Activated CD4-positive, alpha-beta memory T cell treated with anti-CD3 and anti-CD28 coated beads, Interleukin-2, amount 10 ng/mL, durations not matched to agents 7 days and 5 days (primary cell): ENCODE measurements around the gene RPL28. TPM values are rescaled to one million over a fixed set of nuclear protein-coding genes. Genes with fewer than 3 reads are reported as not detected.
"Not testable (repeated sequence)": the region's sequence is repeated elsewhere in the genome, so short reads cannot be mapped to it uniquely, and the experiment has no call there.

Source experiments
- CTCF ChIA-PET: fragments of 350-600 bp; sonication (Branson Sonifier 250); formaldehyde crosslinking; loops from one replicate; lab custom pipeline; 2021; ENCODE audit warnings: antibody characterized with exemption, inconsistent platforms; lab: Charles Lee
- POLR2A ChIA-PET: fragments of 350-600 bp; sonication (Branson Sonifier 250); formaldehyde crosslinking; loops from one replicate; lab custom pipeline; 2021; ENCODE audit warnings: antibody characterized with exemption; lab: Charles Lee
- DNase-seq: peaks from one replicate; pipeline ENCODE4 v3.0.0-alpha.2; 2020
- H3K27ac Mint-ChIP-seq: one replicate; pipeline ENCODE4 v1.8.0; 2021; ENCODE audit warnings: mild to moderate bottlenecking, mixed read lengths
- H3K27me3 Mint-ChIP-seq: one replicate; pipeline ENCODE4 v1.8.0; 2021; ENCODE audit warnings: mixed read lengths
- H3K36me3 Mint-ChIP-seq: one replicate; pipeline ENCODE4 v1.8.0; 2021; ENCODE audit warnings: low read depth, mixed read lengths
- H3K4me1 Mint-ChIP-seq: one replicate; pipeline ENCODE4 v1.8.0; 2021; ENCODE audit warnings: mixed read lengths
- H3K4me3 Mint-ChIP-seq: one replicate; pipeline ENCODE4 v1.8.0; 2021; ENCODE audit warnings: mild to moderate bottlenecking, mixed read lengths
- H3K9me3 Mint-ChIP-seq: one replicate; pipeline ENCODE4 v1.8.0; 2021; ENCODE audit warnings: mixed read lengths
- total RNA-seq, 2 experiments: library from RNA; stranded (reverse); gene quantifications; one replicate each; pipeline ENCODE4 v1.2.3, GENCODE V29; 2021

The RPL28 gene
- total RNA-seq, 2 experiments from 2014 or later, result 3,004 to 3,026 TPM

DNA sequence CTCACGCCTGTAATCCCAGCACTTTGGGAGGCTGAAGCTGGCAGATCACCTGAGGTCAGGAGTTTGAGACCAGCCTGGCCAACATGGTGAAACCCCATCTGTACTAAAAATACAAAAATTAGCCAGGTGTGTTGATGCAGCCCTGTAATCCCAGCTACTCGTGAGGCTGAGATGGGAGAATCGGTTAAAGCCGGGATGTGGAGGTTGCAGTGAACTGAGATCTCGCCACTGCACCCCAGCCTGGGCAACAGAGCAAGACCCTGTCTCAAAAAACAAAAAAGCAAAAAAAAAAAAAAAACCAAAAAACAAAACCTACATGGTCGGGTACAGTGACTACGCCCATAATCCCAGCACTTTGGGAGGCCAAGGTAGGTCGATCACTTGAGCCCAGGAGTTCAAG is 23.4 kb downstream of the RPL28 start:
- H3K27ac Mint-ChIP-seq, result peak overlapping the region; percentile 97
- peaks cover 35% of the 10 kb centered on the region for H3K4me1 Mint-ChIP-seq
- H3K27me3 Mint-ChIP-seq, result peaks cover 16% of the 10 kb centered on the region
- not testable (repeated sequence) for H3K4me3 Mint-ChIP-seq, H3K9me3 Mint-ChIP-seq, DNase-seq
- CTCF ChIA-PET, result interaction anchor here (0.6 to 1.7 kb wide), 8 partner anchors 9 to 217 kb away, joined by 3 to 6 read pairs (median 4); no protein-coding TSS in a partner anchor
- H3K36me3 Mint-ChIP-seq, result peaks cover 35% of the 10 kb centered on the region
- POLR2A ChIA-PET, result interaction anchor here (0.8 to 4.9 kb wide), 6 partner anchors 9 to 156 kb away, joined by 3 to 77 read pairs (median 4); partner anchors contain the start of genes PPP6R1, RPL28 and TMEM238

DNA sequence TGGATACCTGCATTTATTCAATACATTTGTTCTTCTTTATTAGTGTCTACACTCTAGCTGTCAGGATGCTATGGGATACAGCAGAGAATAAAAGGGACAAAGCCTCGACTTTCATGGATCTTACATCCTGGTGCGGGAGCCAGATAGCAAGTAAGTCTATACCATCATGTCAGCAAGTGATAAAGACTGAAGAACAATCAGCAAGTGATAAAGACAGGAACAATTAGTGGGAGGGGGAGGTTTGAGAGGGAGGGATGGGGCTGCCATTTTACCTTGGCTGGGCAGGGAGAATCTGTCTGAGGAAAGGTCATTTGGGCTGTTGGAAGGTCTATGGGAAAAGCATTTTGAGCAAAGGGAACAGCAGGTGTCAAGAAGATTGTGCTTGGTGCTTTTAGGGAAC is 24.4 kb downstream of the RPL28 start:
- Mint-ChIP-seq H3K9me3 (peaks cover 5% of the 10 kb centered on the region), H3K27ac (no peak overlapping the region), H3K27me3 (peaks cover 20% of the 10 kb centered on the region), H3K4me1 (peaks cover 29% of the 10 kb centered on the region), H3K4me3 (no peak overlapping the region), H3K36me3 (peaks cover 28% of the 10 kb centered on the region)
- ChIA-PET CTCF (interaction anchor here (1.7 kb wide), 1 partner anchor 109 kb away, joined by 4 read pairs; no protein-coding TSS in a partner anchor), POLR2A (no interaction called here)
- DNase-seq, result no peak

DNA sequence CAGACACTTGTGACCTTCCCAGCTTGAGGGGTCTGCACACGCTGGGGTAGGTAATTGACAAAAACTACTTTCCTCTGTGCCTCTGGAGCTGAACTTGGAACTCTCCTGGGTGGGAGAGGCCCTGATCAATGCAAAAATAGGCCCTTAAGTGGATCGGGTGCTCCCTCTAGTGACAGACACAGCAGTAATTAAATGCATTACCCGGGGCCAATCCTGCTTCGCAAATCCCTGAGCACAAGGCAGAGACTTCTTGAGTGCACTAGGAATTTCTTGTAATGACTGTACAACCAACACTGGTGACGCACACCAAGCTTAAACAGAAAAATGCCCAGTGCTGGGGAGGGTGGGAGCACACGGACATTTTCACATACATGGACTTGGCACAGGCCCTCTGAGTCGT is 32.5 kb downstream of the RPL28 start:
- peaks cover 21% of the 10 kb centered on the region for H3K4me1 Mint-ChIP-seq
- POLR2A ChIA-PET, result interaction anchor here (4.5 kb wide), 1 partner anchor 11 kb away, joined by 22 read pairs; the partner anchor contains the start of gene UBE2S
- H3K4me3 Mint-ChIP-seq, result no peak overlapping the region
- H3K27ac Mint-ChIP-seq, result no peak overlapping the region
- CTCF ChIA-PET, result interaction anchor here (0.6 to 1.9 kb wide), 11 partner anchors 9 to 277 kb away, joined by 3 to 8 read pairs (median 4); partner anchors contain the start of genes TMEM238 and UBE2S
- DNase-seq, result peak; percentile 56
- H3K27me3 Mint-ChIP-seq, result peaks cover 12% of the 10 kb centered on the region
- no peaks in the 10 kb centered on the region for H3K36me3 Mint-ChIP-seq
- no peaks in the 10 kb centered on the region for H3K9me3 Mint-ChIP-seq

GRCh38 chr19:55419103-55419502 is 33.4 kb downstream of the RPL28 start:
- no peak overlapping the region for H3K27ac Mint-ChIP-seq
- peaks cover 21% of the 10 kb centered on the region for H3K4me1 Mint-ChIP-seq
- H3K27me3 Mint-ChIP-seq, result peaks cover 16% of the 10 kb centered on the region
- H3K9me3 Mint-ChIP-seq, result no peaks in the 10 kb centered on the region
- no peak overlapping the region for H3K4me3 Mint-ChIP-seq
- ChIA-PET CTCF (interaction anchor here (0.7 to 1.9 kb wide), 5 partner anchors 10 to 278 kb away, joined by 3 to 7 read pairs (median 4); no protein-coding TSS in a partner anchor), POLR2A (interaction anchor here (4.5 kb wide), 1 partner anchor 12 kb away, joined by 22 read pairs; the partner anchor contains the start of gene UBE2S)
- DNase-seq, result no peak
- H3K36me3 Mint-ChIP-seq, result no peaks in the 10 kb centered on the region

GRCh38 chr19:55419624-55420236 is 34.0 kb downstream of the RPL28 start:
- Mint-ChIP-seq H3K4me3 (no peak overlapping the region), H3K27me3 (peaks cover 17% of the 10 kb centered on the region), H3K36me3 (no peaks in the 10 kb centered on the region), H3K9me3 (no peaks in the 10 kb centered on the region), H3K4me1 (peaks cover 21% of the 10 kb centered on the region), H3K27ac (no peak overlapping the region)
- ChIA-PET POLR2A (interaction anchor here (4.5 kb wide), 1 partner anchor 13 kb away, joined by 22 read pairs; the partner anchor contains the start of gene UBE2S), CTCF (interaction anchor here (0.7 to 1.9 kb wide), 3 partner anchors 54 to 118 kb away, joined by 3 to 7 read pairs (median 3); no protein-coding TSS in a partner anchor)
- no peak for DNase-seq

DNA sequence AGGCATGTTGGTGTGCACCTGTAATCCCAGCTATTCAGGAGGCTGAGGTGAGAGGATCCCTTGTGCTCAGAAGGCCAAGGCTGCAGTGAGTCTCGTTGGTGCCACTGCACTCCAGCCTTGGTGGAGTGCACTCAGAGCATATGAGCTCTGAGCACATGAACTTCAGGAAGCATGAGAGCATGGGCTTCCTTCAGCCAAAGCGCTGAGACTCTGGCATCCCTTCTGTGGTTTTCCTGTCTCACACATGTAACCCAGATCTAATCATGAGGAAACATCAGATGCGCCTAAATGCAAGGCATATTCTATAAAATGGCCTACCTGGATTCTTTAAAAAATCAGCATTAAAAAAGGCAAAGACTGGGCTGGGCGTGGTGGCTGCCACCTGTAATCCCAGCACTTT is 35.5 kb downstream of the RPL28 start:
- not testable (repeated sequence) for H3K4me3 Mint-ChIP-seq, H3K36me3 Mint-ChIP-seq, H3K9me3 Mint-ChIP-seq, H3K27ac Mint-ChIP-seq
- ChIA-PET CTCF (interaction anchor here (0.6 to 0.7 kb wide), 2 partner anchors 119 to 162 kb away, joined by 3 read pairs; no protein-coding TSS in a partner anchor), POLR2A (interaction anchor here (1.7 kb wide), 1 partner anchor 14 kb away, joined by 6 read pairs; the partner anchor contains the start of gene UBE2S)
- Mint-ChIP-seq H3K4me1 (peaks cover 21% of the 10 kb centered on the region), H3K27me3 (peaks cover 20% of the 10 kb centered on the region)
- peak; percentile 51 for DNase-seq

GRCh38 chr19:55423225-55424005 is 37.7 kb downstream of the RPL28 start:
- POLR2A ChIA-PET, result interaction anchor here (1.6 kb wide), 1 partner anchor 164 kb away, joined by 5 read pairs; no protein-coding TSS in a partner anchor
- Mint-ChIP-seq H3K27me3 (peaks cover 19% of the 10 kb centered on the region), H3K27ac (no peak overlapping the region), H3K36me3 (no peaks in the 10 kb centered on the region), H3K4me3 (no peak overlapping the region), H3K4me1 (peaks cover 16% of the 10 kb centered on the region), H3K9me3 (no peaks in the 10 kb centered on the region)
- CTCF ChIA-PET, result no interaction called here
- DNase-seq, result no peak

GRCh38 chr19:55424518-55424917 is 38.8 kb downstream of the RPL28 start:
- Mint-ChIP-seq H3K9me3 (no peaks in the 10 kb centered on the region), H3K4me3 (no peak overlapping the region), H3K4me1 (peaks cover 16% of the 10 kb centered on the region), H3K27ac (no peak overlapping the region), H3K27me3 (peaks cover 21% of the 10 kb centered on the region), H3K36me3 (no peaks in the 10 kb centered on the region)
- no peak for DNase-seq
- CTCF ChIA-PET, result no interaction called here
- POLR2A ChIA-PET, result interaction anchor here (1.1 kb wide), 1 partner anchor 17 kb away, joined by 3 read pairs; the partner anchor contains the start of gene UBE2S

DNA sequence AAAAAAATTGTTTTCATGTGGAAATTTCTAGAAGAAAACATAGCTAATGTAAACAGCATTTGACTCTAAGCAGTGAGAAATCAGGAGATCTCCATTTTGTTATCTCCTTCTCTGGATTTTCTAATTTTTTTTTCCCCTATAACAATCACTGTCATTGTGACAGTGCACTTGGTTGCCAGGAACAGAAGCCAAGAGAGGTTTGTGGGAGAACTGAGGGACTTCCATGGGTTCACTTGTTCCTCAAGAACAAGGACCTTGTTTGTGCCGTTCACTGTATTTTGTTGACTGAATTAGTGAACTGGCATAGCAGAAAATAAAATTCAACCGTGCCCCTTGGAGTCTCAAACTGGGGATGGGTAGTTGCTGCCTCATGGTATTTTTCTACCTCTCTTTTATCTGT is 40.3 kb downstream of the RPL28 start:
- Mint-ChIP-seq H3K4me1 (peaks cover 7% of the 10 kb centered on the region), H3K9me3 (peaks cover 1% of the 10 kb centered on the region), H3K27ac (no peak overlapping the region), H3K27me3 (peaks cover 18% of the 10 kb centered on the region), H3K4me3 (no peak overlapping the region), H3K36me3 (no peaks in the 10 kb centered on the region)
- ChIA-PET POLR2A (interaction anchor here (1.9 kb wide), 1 partner anchor 19 kb away, joined by 5 read pairs; the partner anchor contains the start of gene UBE2S), CTCF (no interaction called here)
- no peak for DNase-seq

GRCh38 chr19:55431183-55431582 is 45.5 kb downstream of the RPL28 start:
- H3K9me3 Mint-ChIP-seq, result peaks cover 9% of the 10 kb centered on the region
- no peak overlapping the region for H3K27ac Mint-ChIP-seq
- DNase-seq, result no peak
- no peaks in the 10 kb centered on the region for H3K4me1 Mint-ChIP-seq
- H3K27me3 Mint-ChIP-seq, result peaks cover 16% of the 10 kb centered on the region
- ChIA-PET CTCF (no interaction called here), POLR2A (no interaction called here)
- no peak overlapping the region for H3K4me3 Mint-ChIP-seq
- H3K36me3 Mint-ChIP-seq, result no peaks in the 10 kb centered on the region

GRCh38 chr19:55432241-55432959 is 46.7 kb downstream of the RPL28 start:
- Mint-ChIP-seq H3K36me3 (no peaks in the 10 kb centered on the region), H3K27me3 (peaks cover 16% of the 10 kb centered on the region), H3K4me1 (no peaks in the 10 kb centered on the region), H3K9me3 (peaks cover 9% of the 10 kb centered on the region), H3K4me3 (no peak overlapping the region), H3K27ac (no peak overlapping the region)
- ChIA-PET POLR2A (no interaction called here), CTCF (no interaction called here)
- no peak for DNase-seq

GRCh38 chr19:55433292-55433691 is 47.6 kb downstream of the RPL28 start:
- no peaks in the 10 kb centered on the region for H3K36me3 Mint-ChIP-seq
- ChIA-PET CTCF (no interaction called here), POLR2A (no interaction called here)
- peaks cover 16% of the 10 kb centered on the region for H3K27me3 Mint-ChIP-seq
- H3K9me3 Mint-ChIP-seq, result peaks cover 9% of the 10 kb centered on the region
- H3K27ac Mint-ChIP-seq, result no peak overlapping the region
- H3K4me1 Mint-ChIP-seq, result no peaks in the 10 kb centered on the region
- no peak overlapping the region for H3K4me3 Mint-ChIP-seq
- DNase-seq, result no peak
